GM21786 (cell line): ENCODE results near the gene GATA2.

Experiments
- ATAC-seq: cut with Tn5 transposase; IDR thresholded peaks from one replicate; pipeline ENCODE4 v1.9.1; 2021; ENCODE audit not compliant: unreplicated experiment

GATA2 gene

GRCh38 chr3:128492671-128493569 lies at the start of gene GATA2:
Gene GATA2, minus strand, starts transcription at chr3:128493201. Its CDS starts 6,170 bp downstream, at chr3:128487031.
- ATAC-seq, result no peak

GRCh38 chr3:128541246-128541645 lies 48.2 kb upstream of the GATA2 start:
- ATAC-seq, result no peak

- ATAC-seq, result no peak
Observed at GRCh38 chr3:128539376-128539775, 46.4 kb upstream of the GATA2 start.

GRCh38 chr3:128537091-128537703 lies 44.2 kb upstream of the GATA2 start:
- no peak for ATAC-seq

GRCh38 chr3:128532012-128532983 lies 39.3 kb upstream of the GATA2 start:
- ATAC-seq, result no peak

GRCh38 chr3:128524374-128525299 lies 31.6 kb upstream of the GATA2 start:
- no peak for ATAC-seq

- no peak for ATAC-seq
Observed at GRCh38 chr3:128523591-128523990, 30.6 kb upstream of the GATA2 start.

- no peak for ATAC-seq
Observed at GRCh38 chr3:128521715-128522114, 28.7 kb upstream of the GATA2 start.

GRCh38 chr3:128518587-128519490 lies 25.8 kb upstream of the GATA2 start:
- no peak for ATAC-seq

- ATAC-seq, result no peak
Observed at GRCh38 chr3:128517648-128518047, 24.6 kb upstream of the GATA2 start.

GRCh38 chr3:128515967-128516366 lies 23.0 kb upstream of the GATA2 start:
- no peak for ATAC-seq

GRCh38 chr3:128508852-128509251 lies 15.9 kb upstream of the GATA2 start:
- ATAC-seq, result no peak

GRCh38 chr3:128506754-128507153 lies 13.8 kb upstream of the GATA2 start:
- no peak for ATAC-seq

- ATAC-seq, result no peak
Observed at GRCh38 chr3:128505771-128506170, 12.8 kb upstream of the GATA2 start.

GRCh38 chr3:128504963-128505730 lies 12.1 kb upstream of the GATA2 start:
- no peak for ATAC-seq

- ATAC-seq, result no peak
Observed at GRCh38 chr3:128504533-128504915, 11.5 kb upstream of the GATA2 start.

GRCh38 chr3:128503751-128504532 lies 10.9 kb upstream of the GATA2 start:
- ATAC-seq, result no peak
